Measurements from ENCODE around the gene MSRB1.

MSRB1 gene

GRCh38 chr16:1918351-1919326 lies 24.4 kb downstream of the MSRB1 start, which contains the start of gene HS3ST6:
Gene HS3ST6 (minus strand): TSS chr16:1918415. CDS start chr16:1918323, 92 bp downstream.
- DNase-seq (ENCODE audit: low read depth in 4 of 4, low spot score in 1 of 4), result no peak

- no peak for DNase-seq (ENCODE audit: low read depth in 4 of 4, low spot score in 1 of 4)
Measured at GRCh38 chr16:1917665-1918350, 25.2 kb downstream of the MSRB1 start.

DNA sequence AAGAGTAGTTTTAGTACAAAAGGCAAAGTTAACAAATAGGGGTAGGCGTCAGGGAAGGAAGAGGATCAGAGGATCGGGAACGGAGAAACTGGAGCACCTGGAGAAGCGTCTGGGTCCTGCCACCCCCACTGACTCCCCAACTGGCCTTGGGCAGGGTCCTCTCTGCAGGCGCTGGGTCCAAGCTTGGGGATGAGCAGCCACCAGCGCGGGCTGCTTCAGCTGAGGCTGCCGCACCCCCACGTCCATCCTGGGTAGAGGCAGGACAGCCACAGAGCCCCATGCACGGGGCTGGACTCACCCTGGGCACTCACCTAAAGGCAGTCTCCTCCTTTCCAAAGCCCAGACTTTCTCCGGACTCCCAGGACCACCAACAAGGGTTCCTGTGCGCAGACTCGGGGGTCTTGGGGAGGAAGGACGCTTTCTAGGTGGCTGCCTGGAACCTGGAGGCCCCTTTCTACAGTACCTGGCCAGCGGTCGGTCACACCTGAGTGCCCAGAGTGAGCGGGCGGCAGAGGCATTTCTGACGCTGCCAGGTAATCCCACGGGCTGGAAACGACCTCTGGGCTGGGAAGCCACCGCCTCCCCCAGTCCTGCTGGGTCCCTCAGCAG lies 25.8 kb downstream of the MSRB1 start:
- DNase-seq (ENCODE audit: low read depth in 4 of 4, low spot score in 1 of 4), result no peak

DNA sequence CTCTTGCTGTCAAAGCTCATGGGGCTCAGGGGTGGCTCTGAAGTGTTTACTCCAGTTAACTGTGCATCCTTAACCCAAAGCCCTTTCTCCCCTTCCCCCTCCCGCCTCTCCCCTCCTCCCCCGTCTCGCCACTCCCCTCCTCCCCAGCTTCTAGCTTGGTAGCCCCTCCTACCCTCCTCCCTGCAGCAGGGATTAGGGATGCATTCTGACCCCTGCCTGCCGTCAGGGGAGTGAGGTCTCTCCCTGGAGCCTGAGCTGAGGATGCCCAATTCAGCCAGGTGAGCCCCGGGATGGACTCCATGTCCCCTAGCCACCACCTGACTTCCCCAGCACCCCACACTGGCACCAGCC lies 26.4 kb downstream of the MSRB1 start:
- no peak for DNase-seq (ENCODE audit: low read depth in 4 of 4, low spot score in 1 of 4)

GRCh38 chr16:1915732-1916639 lies 27.0 kb downstream of the MSRB1 start:
- no peak for DNase-seq (ENCODE audit: low read depth in 4 of 4, low spot score in 1 of 4)

DNA sequence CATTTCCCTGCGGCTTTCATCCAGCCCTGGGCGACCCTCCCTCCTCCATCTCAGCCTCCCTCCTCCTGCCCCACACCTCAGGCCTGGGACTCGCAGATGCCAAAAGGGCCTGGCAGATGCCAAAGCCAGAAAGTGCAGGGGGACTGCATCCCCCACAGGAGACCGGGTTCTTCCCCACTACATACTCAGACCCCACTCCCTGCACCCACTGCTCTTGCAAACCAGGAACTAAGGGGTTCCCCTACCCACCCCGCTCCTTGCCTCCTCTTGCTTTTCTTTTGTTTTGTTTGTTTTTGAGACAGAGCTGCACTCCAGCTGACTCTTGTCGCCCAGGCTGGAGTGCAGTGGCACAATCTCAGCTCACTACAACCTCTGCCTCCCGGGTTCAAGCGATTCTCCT lies 28.0 kb downstream of the MSRB1 start:
- DNase-seq (ENCODE audit: low read depth in 4 of 4, low spot score in 1 of 4), result no peak

DNA sequence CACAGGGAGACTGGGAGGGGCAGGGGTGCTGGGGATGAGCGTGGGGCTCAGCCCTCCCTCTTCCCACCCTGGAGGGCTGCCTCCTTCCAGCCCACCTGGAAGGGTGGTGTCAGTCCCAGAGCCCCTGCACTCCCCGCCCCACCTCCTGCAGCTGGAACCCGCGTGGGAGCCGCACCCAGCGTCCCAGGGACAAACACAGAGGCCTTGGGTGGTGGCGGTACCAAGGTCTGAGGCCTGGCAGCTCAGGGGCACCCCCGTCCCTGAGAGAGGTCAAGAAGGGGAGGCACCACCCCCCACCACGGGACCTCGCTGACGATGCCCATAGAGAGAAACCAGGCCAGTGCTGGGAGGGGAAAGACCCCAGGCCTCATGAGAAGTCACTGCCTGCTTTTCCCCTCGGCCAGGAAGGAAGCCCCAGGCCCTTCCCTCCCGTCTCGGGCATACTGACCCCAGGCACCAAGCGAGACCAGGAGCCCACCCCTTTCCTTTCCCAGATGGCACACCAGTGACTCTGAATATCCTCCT lies 28.9 kb downstream of the MSRB1 start:
- no peak for DNase-seq (ENCODE audit: low read depth in 4 of 4, low spot score in 1 of 4)

- DNase-seq (ENCODE audit: low read depth in 4 of 4, low spot score in 1 of 4), result no peak
Measured at GRCh38 chr16:1913327-1914083, 29.5 kb downstream of the MSRB1 start.

DNA sequence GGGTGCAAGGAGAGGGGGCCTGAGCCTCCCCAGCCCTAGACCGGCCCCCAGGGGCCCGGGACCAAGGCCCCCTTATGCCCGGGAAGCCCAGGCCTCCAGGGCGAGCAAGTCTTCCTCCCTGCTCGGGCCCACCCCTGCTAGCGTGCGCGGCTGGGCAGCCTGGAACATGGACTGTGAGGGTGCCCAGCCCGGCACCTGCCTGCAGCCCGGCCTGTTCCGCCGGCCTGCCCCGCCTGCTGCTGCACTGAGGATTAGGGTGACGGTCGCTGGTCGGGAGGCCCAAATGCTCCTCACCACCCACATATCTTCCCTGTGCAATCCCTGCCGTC lies 30.8 kb downstream of the MSRB1 start:
- DNase-seq (ENCODE audit: low read depth in 4 of 4, low spot score in 1 of 4), result no peak

DNA sequence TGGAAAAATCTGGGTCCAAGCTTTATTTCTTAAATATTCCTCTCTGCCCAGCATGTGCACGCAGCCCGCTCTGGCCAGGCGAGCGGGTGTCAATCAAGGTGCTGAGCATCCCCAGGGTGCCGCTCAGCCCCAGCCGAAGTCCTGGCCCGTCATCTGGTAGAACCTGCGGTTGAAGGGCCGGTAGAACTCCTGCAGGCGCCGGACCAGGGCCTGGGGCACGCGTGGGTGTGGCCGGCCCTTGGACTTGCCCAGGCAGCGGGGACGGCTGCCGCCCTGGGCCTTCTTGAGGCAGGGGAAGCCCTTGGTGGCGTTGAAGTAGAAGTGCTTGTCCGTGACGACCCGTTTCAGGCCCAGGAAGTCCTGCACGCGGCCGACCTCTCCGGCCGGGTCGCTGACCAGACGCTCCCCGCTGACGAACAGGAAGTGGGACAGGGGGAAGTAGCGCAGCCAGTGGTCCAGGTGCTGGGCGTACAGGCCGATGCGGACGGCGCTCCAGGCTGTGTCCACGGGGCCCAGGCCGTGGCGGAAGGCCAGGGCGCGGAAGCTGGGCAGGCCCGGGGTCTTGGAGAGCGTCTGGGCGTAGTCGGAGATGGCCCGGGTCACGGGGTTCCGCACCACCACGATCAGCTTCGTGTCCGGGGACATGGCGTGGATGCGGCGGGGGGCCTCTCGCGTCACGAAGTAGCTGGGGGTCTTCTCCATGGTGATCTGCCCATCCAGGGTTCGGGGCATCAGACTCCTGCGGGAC lies 31.4 kb downstream of the MSRB1 start:
- DNase-seq (ENCODE audit: low read depth in 4 of 4, low spot score in 1 of 4), result no peak

- no peak for DNase-seq (ENCODE audit: low read depth in 4 of 4, low spot score in 1 of 4)
Measured at GRCh38 chr16:1909561-1910231, 33.3 kb downstream of the MSRB1 start.

DNA sequence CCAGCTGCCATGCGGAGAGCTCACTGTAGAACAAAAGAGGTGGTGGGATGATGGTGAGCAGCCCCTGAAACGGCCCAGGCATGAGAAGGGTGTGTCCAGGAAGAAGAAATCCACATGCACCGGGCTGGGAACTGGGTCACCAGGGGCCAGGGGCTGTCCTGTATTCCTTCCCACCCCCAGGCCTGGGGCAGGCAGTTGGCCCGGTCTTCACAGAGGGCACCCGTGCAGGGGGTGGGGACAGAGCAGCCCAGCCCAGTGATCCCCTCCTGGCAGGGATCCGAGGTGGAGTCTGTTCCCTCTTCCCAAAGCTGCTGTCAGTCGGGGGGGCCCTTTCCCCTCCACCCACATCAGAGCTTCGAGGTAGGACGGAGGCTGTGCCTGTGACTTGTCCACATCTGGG lies 34.0 kb downstream of the MSRB1 start:
- no peak for DNase-seq (ENCODE audit: low read depth in 4 of 4, low spot score in 1 of 4)

- DNase-seq (ENCODE audit: low read depth in 4 of 4, low spot score in 1 of 4), result no peak
Measured at GRCh38 chr16:1908184-1908583, 34.8 kb downstream of the MSRB1 start.

- no peak for DNase-seq (ENCODE audit: low read depth in 4 of 4, low spot score in 1 of 4)
Measured at GRCh38 chr16:1907226-1907860, 35.7 kb downstream of the MSRB1 start.

GRCh38 chr16:1906846-1907165 lies 36.2 kb downstream of the MSRB1 start:
- DNase-seq (ENCODE audit: low read depth in 4 of 4, low spot score in 1 of 4), result no peak

- no peak for DNase-seq (ENCODE audit: low read depth in 4 of 4, low spot score in 1 of 4)
Measured at GRCh38 chr16:1906055-1906845, 36.7 kb downstream of the MSRB1 start.
